CD4-positive, CD25-positive, alpha-beta regulatory T cell (primary cell): ENCODE measurements around the gene CHCHD3. TPM values are rescaled to one million over a fixed set of nuclear protein-coding genes. Genes with fewer than 3 reads are reported as not detected.

Experiments used
- ATAC-seq, 2 donors: fragments of 150-1000 bp; cut with Tn5 transposase; one replicate each; pipeline ENCODE4 v1.10.0; 2021; ENCODE audit warnings: low read depth in 2 of 2, moderate number of reproducible peaks in 2 of 2, moderate library complexity in 1 of 2
- DNase-seq, 3 donors: peaks; one replicate each; pipeline versions ENCODE4 v3.0.0 to v3.0.0-alpha.2; 2012 to 2022; ENCODE audit warnings: mixed read lengths in 1 of 3
- H3K27ac ChIP-seq: one replicate; pipeline ENCODE4 v1.7.0; 2013; ENCODE audit warnings: mild to moderate bottlenecking, low read length; ENCODE audit not compliant: insufficient read depth, poor library complexity, severe bottlenecking
- H3K27me3 ChIP-seq: one replicate; pipeline ENCODE4 v1.7.0; 2013; ENCODE audit warnings: low read length; ENCODE audit not compliant: control insufficient read depth, insufficient read depth
- H3K36me3 ChIP-seq: one replicate; pipeline ENCODE4 v1.7.0; 2013; ENCODE audit warnings: mild to moderate bottlenecking, low read length, moderate library complexity; ENCODE audit not compliant: control insufficient read depth, insufficient read depth
- H3K4me1 ChIP-seq: 2 replicates; pipeline ENCODE4 v1.7.0; 2013; ENCODE audit warnings: mild to moderate bottlenecking, low read length; ENCODE audit not compliant: insufficient read depth, control insufficient read depth, poor library complexity, severe bottlenecking
- H3K4me3 ChIP-seq: one replicate; pipeline ENCODE4 v1.7.0; 2013; ENCODE audit warnings: low read depth, mild to moderate bottlenecking, low read length, moderate library complexity
- H3K9me3 ChIP-seq, 2 experiments: 1 replicate in 1 of 2; 2 replicates in 1 of 2; pipeline ENCODE4 v1.7.0; 2013; ENCODE audit warnings: low read length in 2 of 2, mild to moderate bottlenecking in 1 of 2, moderate library complexity in 1 of 2; ENCODE audit not compliant: control insufficient read depth in 2 of 2
- H3K27ac Mint-ChIP-seq, 3 donors: one replicate each; pipeline ENCODE4 v1.8.0; 2020 to 2022; ENCODE audit warnings: mild to moderate bottlenecking in 3 of 3, mixed read lengths in 3 of 3, moderate library complexity in 2 of 3
- H3K27me3 Mint-ChIP-seq: one replicate; pipeline ENCODE4 v1.8.0; 2022; ENCODE audit warnings: mild to moderate bottlenecking, mixed read lengths
- H3K36me3 Mint-ChIP-seq: one replicate; pipeline ENCODE4 v1.8.0; 2020; ENCODE audit warnings: mixed read lengths
- H3K4me1 Mint-ChIP-seq, 4 donors: one replicate each; pipeline ENCODE4 v1.8.0; 2020 to 2022; ENCODE audit warnings: mixed read lengths in 4 of 4, mild to moderate bottlenecking in 1 of 4
- H3K4me3 Mint-ChIP-seq, 4 donors: one replicate each; pipeline ENCODE4 v1.8.0; 2020 to 2022; ENCODE audit warnings: mild to moderate bottlenecking in 4 of 4, mixed read lengths in 4 of 4, moderate library complexity in 3 of 4
- H3K9me3 Mint-ChIP-seq, 7 donors: one replicate each; pipeline ENCODE4 v1.8.0; 2020 to 2022; ENCODE audit warnings: mixed read lengths in 7 of 7, mild to moderate bottlenecking in 3 of 7, moderate library complexity in 2 of 7
- polyA plus RNA-seq, 4 donors: library from polyadenylated mRNA; unstranded; fragments of 300-500 nt; fragmentation: Illumina TruSeq; gene quantifications; one replicate each; pipeline ENCODE4 v1.2.3, GENCODE V29; 2021
- total RNA-seq: library from RNA; stranded (reverse); gene quantifications from one replicate; pipeline ENCODE4 v1.2.3, GENCODE V29; 2022

Gene CHCHD3
- total and polyA plus RNA-seq, 5 donors from 2014 or later, result 31.5 to 63.2 (median 43.3) TPM

DNA sequence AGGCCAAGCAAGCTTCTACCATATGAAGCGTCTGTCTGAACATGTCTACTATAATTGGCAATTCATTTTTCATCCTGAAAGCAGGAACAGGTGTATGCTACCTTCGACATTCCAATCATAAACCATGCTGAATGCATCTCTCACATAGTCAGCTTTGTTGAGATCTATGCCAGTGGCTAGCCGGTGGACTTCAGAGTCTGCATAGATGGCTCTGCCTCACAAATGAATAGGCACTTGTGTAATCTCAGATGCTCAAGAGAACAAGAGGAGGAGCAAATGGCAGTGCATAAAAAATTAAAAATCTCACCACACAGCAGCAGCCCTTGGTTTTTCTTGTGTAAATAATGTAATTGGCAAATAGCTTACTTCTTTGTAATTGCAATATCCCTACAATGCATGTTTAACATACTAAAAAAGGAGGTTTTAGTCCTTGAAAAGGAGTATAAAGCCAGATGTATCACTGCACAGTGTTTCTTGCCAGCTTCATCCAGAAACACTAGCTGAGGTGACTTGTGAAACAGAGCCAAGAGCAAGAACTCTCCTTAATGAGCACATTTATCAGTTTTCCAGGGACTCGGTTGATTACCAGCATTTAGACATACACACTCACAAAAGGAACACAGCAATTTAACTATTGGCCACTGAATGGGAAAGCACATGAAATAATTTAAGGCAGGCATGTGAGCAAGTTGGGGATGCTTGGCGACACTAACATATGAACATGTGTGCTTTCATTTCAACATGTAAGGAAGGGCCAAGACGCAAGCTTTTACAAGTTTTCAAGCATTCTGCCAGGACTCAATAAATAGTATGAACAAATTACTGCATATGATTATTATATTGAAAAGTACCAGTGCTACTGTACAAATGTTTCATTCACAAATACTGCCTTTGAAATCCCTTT lies 255.7 kb downstream of the CHCHD3 start:
- H3K27me3 ChIP-seq, result no peaks in the 10 kb centered on the region
- Mint-ChIP-seq H3K9me3 (peaks cover 0 to 1% (median 0%) of the 10 kb centered on the region in 7 donors), H3K36me3 (peaks cover 26% of the 10 kb centered on the region), H3K4me3 (no peak overlapping the region), H3K27me3 (no peaks in the 10 kb centered on the region), H3K4me1 (peaks cover 0 to 17% (median 14%) of the 10 kb centered on the region in 4 donors), H3K27ac (peak overlapping the region in 1 of 3 donors; percentile 35)
- no peak overlapping the region for H3K27ac ChIP-seq
- DNase-seq, result no peak
- ATAC-seq, result no peak
- no peak overlapping the region for H3K4me3 ChIP-seq
- H3K36me3 ChIP-seq, result no peaks in the 10 kb centered on the region
- no peaks in the 10 kb centered on the region for H3K9me3 ChIP-seq
- H3K4me1 ChIP-seq, result no peaks in the 10 kb centered on the region

GRCh38 chr7:132825222-132825621 lies 256.7 kb downstream of the CHCHD3 start:
- H3K4me1 ChIP-seq, result no peaks in the 10 kb centered on the region
- no peak overlapping the region for H3K27ac ChIP-seq
- Mint-ChIP-seq H3K27me3 (no peaks in the 10 kb centered on the region), H3K9me3 (peaks cover 0 to 1% (median 0%) of the 10 kb centered on the region in 7 donors), H3K4me3 (no peak overlapping the region), H3K36me3 (peaks cover 23% of the 10 kb centered on the region), H3K4me1 (peaks cover 0 to 17% (median 15%) of the 10 kb centered on the region in 4 donors), H3K27ac (peak overlapping the region in 1 of 3 donors; percentile 75)
- H3K9me3 ChIP-seq, result no peaks in the 10 kb centered on the region
- H3K27me3 ChIP-seq, result no peaks in the 10 kb centered on the region
- no peak overlapping the region for H3K4me3 ChIP-seq
- DNase-seq (peak in 1 of 3 donors; percentile 8), ATAC-seq (no peak)
- H3K36me3 ChIP-seq, result no peaks in the 10 kb centered on the region

DNA sequence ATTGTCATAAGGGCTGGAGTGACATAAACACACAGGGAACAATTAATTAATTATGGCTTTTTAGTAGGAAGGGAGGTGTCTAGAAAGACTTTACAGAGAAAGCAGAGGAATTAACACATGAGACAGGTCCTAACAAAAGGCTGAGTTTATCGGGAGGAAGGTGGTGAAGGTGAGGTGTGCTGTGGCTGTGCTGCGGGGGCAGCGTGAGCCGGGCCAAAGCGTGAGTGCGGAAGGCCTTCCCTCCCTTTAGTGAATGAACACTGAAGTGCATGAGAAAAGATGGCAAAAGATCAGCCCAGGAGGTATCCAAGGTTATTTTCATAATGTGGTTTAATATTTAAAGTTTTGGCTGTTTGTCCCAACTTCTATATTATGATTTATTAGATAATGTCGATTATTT lies 262.2 kb downstream of the CHCHD3 start:
- Mint-ChIP-seq H3K27ac (peak overlapping the region in 1 of 3 donors; percentile 0), H3K9me3 (no peaks in the 10 kb centered on the region), H3K4me3 (no peak overlapping the region), H3K4me1 (peaks cover 0 to 10% (median 3%) of the 10 kb centered on the region in 4 donors), H3K36me3 (peaks cover 5% of the 10 kb centered on the region), H3K27me3 (no peaks in the 10 kb centered on the region)
- ATAC-seq, result no peak
- H3K36me3 ChIP-seq, result no peaks in the 10 kb centered on the region
- H3K27ac ChIP-seq, result no peak overlapping the region
- H3K27me3 ChIP-seq, result no peaks in the 10 kb centered on the region
- H3K4me3 ChIP-seq, result no peak overlapping the region
- no peak for DNase-seq
- no peaks in the 10 kb centered on the region for H3K9me3 ChIP-seq
- no peaks in the 10 kb centered on the region for H3K4me1 ChIP-seq

DNA sequence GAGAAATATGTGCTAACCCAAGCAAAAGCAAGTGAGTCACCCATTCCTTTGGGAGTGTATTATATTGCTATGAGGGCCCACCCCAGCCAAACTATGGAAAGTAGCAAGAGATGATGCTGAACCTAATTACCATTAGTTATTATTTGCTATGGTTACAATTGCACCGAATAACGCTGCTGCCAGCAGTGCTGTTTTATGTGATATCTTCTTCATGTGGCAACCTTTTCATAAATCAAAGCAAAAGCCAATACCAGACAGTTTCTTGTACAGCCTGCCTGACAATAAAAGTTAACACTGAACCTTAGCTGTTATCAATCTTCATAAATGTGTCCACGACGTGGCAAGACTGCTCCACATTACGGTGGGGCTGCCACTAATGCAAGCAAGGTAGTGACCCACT lies 263.9 kb downstream of the CHCHD3 start:
- H3K4me3 Mint-ChIP-seq, result no peak overlapping the region
- H3K36me3 Mint-ChIP-seq, result peaks cover 3% of the 10 kb centered on the region
- Histone ChIP-seq H3K36me3 (no peaks in the 10 kb centered on the region), H3K27me3 (no peaks in the 10 kb centered on the region), H3K4me3 (no peak overlapping the region), H3K27ac (no peak overlapping the region), H3K4me1 (no peaks in the 10 kb centered on the region), H3K9me3 (no peaks in the 10 kb centered on the region)
- peaks cover 0 to under 1% (median 0%) of the 10 kb centered on the region in 7 donors for H3K9me3 Mint-ChIP-seq
- peaks cover 0 to 10% (median 3%) of the 10 kb centered on the region in 4 donors for H3K4me1 Mint-ChIP-seq
- DNase-seq (no peak), ATAC-seq (no peak)
- H3K27me3 Mint-ChIP-seq, result no peaks in the 10 kb centered on the region
- H3K27ac Mint-ChIP-seq, result no peak overlapping the region

- no peak overlapping the region for H3K27ac ChIP-seq
- no peak for ATAC-seq
- H3K4me3 ChIP-seq, result no peak overlapping the region
- Mint-ChIP-seq H3K27ac (peak overlapping the region in 1 of 3 donors; percentile 77), H3K36me3 (peaks cover 16% of the 10 kb centered on the region), H3K4me3 (no peak overlapping the region), H3K4me1 (peaks cover 0 to 10% (median 6%) of the 10 kb centered on the region in 4 donors), H3K27me3 (no peaks in the 10 kb centered on the region), H3K9me3 (peaks cover 0 to 6% (median 0%) of the 10 kb centered on the region in 7 donors)
- no peaks in the 10 kb centered on the region for H3K27me3 ChIP-seq
- no peaks in the 10 kb centered on the region for H3K9me3 ChIP-seq
- DNase-seq, result no peak
- H3K4me1 ChIP-seq, result no peaks in the 10 kb centered on the region
- no peaks in the 10 kb centered on the region for H3K36me3 ChIP-seq
Observed at GRCh38 chr7:132815696-132816311, 266.1 kb downstream of the CHCHD3 start.

GRCh38 chr7:132815130-132815529 lies 266.8 kb downstream of the CHCHD3 start:
- Histone ChIP-seq H3K4me1 (no peaks in the 10 kb centered on the region), H3K36me3 (no peaks in the 10 kb centered on the region), H3K27ac (no peak overlapping the region), H3K27me3 (no peaks in the 10 kb centered on the region), H3K4me3 (no peak overlapping the region), H3K9me3 (no peaks in the 10 kb centered on the region)
- Mint-ChIP-seq H3K27ac (no peak overlapping the region), H3K4me3 (no peak overlapping the region), H3K4me1 (peaks cover 0 to 10% (median 6%) of the 10 kb centered on the region in 4 donors), H3K27me3 (no peaks in the 10 kb centered on the region), H3K9me3 (peaks cover 0 to 6% (median 0%) of the 10 kb centered on the region in 7 donors), H3K36me3 (peaks cover 17% of the 10 kb centered on the region)
- DNase-seq (no peak), ATAC-seq (no peak)

- no peaks in the 10 kb centered on the region for H3K4me1 ChIP-seq
- ATAC-seq (no peak), DNase-seq (no peak)
- Mint-ChIP-seq H3K4me1 (peaks cover 0 to 17% (median 7%) of the 10 kb centered on the region in 4 donors), H3K4me3 (no peak overlapping the region), H3K9me3 (peaks cover 0 to 6% (median 0%) of the 10 kb centered on the region in 7 donors), H3K27ac (no peak overlapping the region), H3K36me3 (peaks cover 18% of the 10 kb centered on the region), H3K27me3 (no peaks in the 10 kb centered on the region)
- H3K36me3 ChIP-seq, result no peaks in the 10 kb centered on the region
- H3K27ac ChIP-seq, result no peak overlapping the region
- no peak overlapping the region for H3K4me3 ChIP-seq
- no peaks in the 10 kb centered on the region for H3K27me3 ChIP-seq
- no peaks in the 10 kb centered on the region for H3K9me3 ChIP-seq
Observed at GRCh38 chr7:132810561-132810960, 271.3 kb downstream of the CHCHD3 start.
